H9 (cell line): Measurements from ENCODE around the gene CP. TPM values are rescaled to one million over a fixed set of nuclear protein-coding genes. Genes with fewer than 3 reads are reported as not detected.
"Not testable (repeated sequence)": the region's sequence is repeated elsewhere in the genome, so short reads cannot be mapped to it uniquely, and the experiment has no call there.

Experiments
- DNase-seq: peaks from one replicate; pipeline ENCODE4 v3.0.0-alpha.2; 2017
- H2AFZ ChIP-seq: one replicate; pipeline ENCODE4 v1.6.1; 2013; ENCODE audit warnings: mild to moderate bottlenecking, low read length, control low read depth, moderate library complexity
- H2AK5ac ChIP-seq: 2 replicates; pipeline ENCODE4 v1.6.1; 2013; ENCODE audit warnings: low read length, control low read depth, mixed read lengths; ENCODE audit not compliant: insufficient read length
- H2BK120ac ChIP-seq: one replicate; pipeline ENCODE4 v1.6.1; 2013; ENCODE audit warnings: low read depth, mild to moderate bottlenecking, low read length, control low read depth, inconsistent platforms; ENCODE audit not compliant: poor library complexity, severe bottlenecking
- H2BK12ac ChIP-seq: 2 replicates; pipeline ENCODE4 v1.6.1; 2013; ENCODE audit warnings: low read length, control low read depth, mixed read lengths, low read depth; ENCODE audit not compliant: insufficient read length
- H2BK15ac ChIP-seq: 2 replicates; pipeline ENCODE4 v1.6.1; 2013; ENCODE audit warnings: low read depth, low read length, control low read depth
- H2BK20ac ChIP-seq: one replicate; pipeline ENCODE4 v1.6.1; 2013; ENCODE audit warnings: low read depth, mild to moderate bottlenecking, low read length, control low read depth, inconsistent platforms; ENCODE audit not compliant: poor library complexity, severe bottlenecking
- H2BK5ac ChIP-seq: 2 replicates; pipeline ENCODE4 v1.6.1; 2013; ENCODE audit warnings: low read length, control low read depth, mixed read lengths; ENCODE audit not compliant: insufficient read length
- H3K14ac ChIP-seq: 2 replicates; pipeline ENCODE4 v1.6.1; 2013; ENCODE audit warnings: low read length, control low read depth; ENCODE audit not compliant: insufficient read depth
- H3K18ac ChIP-seq: 2 replicates; pipeline ENCODE4 v1.6.1; 2013; ENCODE audit warnings: low read depth, mild to moderate bottlenecking, mixed read lengths, low read length, control low read depth; ENCODE audit not compliant: insufficient read length
- H3K23ac ChIP-seq: 2 replicates; pipeline ENCODE4 v1.6.1; 2013; ENCODE audit warnings: low read length, control low read depth, mixed read lengths, low read depth; ENCODE audit not compliant: insufficient read length
- H3K23me2 ChIP-seq: 2 replicates; pipeline ENCODE4 v1.6.1; 2013; ENCODE audit warnings: low read depth, mild to moderate bottlenecking, mixed read lengths, low read length, control low read depth; ENCODE audit not compliant: insufficient read length, poor library complexity, severe bottlenecking
- H3K27ac ChIP-seq: 2 replicates; pipeline ENCODE4 v1.5.1; 2013; ENCODE audit warnings: low read length, control low read depth, mixed read lengths, low read depth; ENCODE audit not compliant: insufficient read length
- H3K27me3 ChIP-seq: 2 replicates; pipeline ENCODE4 v1.6.1; 2013; ENCODE audit warnings: low read length, control low read depth, inconsistent platforms; ENCODE audit not compliant: insufficient read depth
- H3K4ac ChIP-seq: 2 replicates; pipeline ENCODE4 v1.6.1; 2013; ENCODE audit warnings: low read depth, mild to moderate bottlenecking, control low read depth, inconsistent platforms, low read length, moderate library complexity
- H3K4me1 ChIP-seq: 2 replicates; pipeline ENCODE4 v1.6.1; 2013; ENCODE audit warnings: low read length, control low read depth, inconsistent platforms; ENCODE audit not compliant: insufficient read depth
- H3K4me2 ChIP-seq: 2 replicates; pipeline ENCODE4 v1.6.1; 2013; ENCODE audit warnings: low read length, control low read depth, mixed read lengths; ENCODE audit not compliant: insufficient read length, insufficient read depth
- H3K56ac ChIP-seq: 2 replicates; pipeline ENCODE4 v1.6.1; 2013; ENCODE audit warnings: low read depth, mild to moderate bottlenecking, mixed read lengths, low read length, control low read depth; ENCODE audit not compliant: insufficient read length
- H3K79me1 ChIP-seq: 2 replicates; pipeline ENCODE4 v1.6.1; 2013; ENCODE audit warnings: low read depth, mild to moderate bottlenecking, moderate library complexity, low read length, control low read depth, inconsistent platforms; ENCODE audit not compliant: insufficient read depth, poor library complexity, severe bottlenecking
- H3K79me2 ChIP-seq: 2 replicates; pipeline ENCODE4 v1.6.1; 2013; ENCODE audit warnings: low read length, control low read depth, inconsistent platforms; ENCODE audit not compliant: insufficient read depth
- H3K9ac ChIP-seq: 2 replicates; pipeline ENCODE4 v1.6.1; 2013; ENCODE audit warnings: low read length, control low read depth, mixed read lengths; ENCODE audit not compliant: insufficient read length; ENCODE audit errors: extremely low read depth
- H3K9me3 ChIP-seq: one replicate; pipeline ENCODE4 v1.6.1; 2013; ENCODE audit warnings: low read depth, low read length, inconsistent platforms; ENCODE audit not compliant: control insufficient read depth
- H3T11ph ChIP-seq: one replicate; pipeline ENCODE4 v1.6.1; 2013; ENCODE audit warnings: mild to moderate bottlenecking, low read length, control low read depth, inconsistent platforms
- H4K20me1 ChIP-seq: one replicate; pipeline ENCODE4 v1.6.1; 2013; ENCODE audit not compliant: control insufficient read depth, insufficient read length, insufficient read depth
- H4K5ac ChIP-seq: 2 replicates; pipeline ENCODE4 v1.6.1; 2013; ENCODE audit warnings: low read depth, mild to moderate bottlenecking, mixed read lengths, low read length, control low read depth; ENCODE audit not compliant: insufficient read length
- H4K8ac ChIP-seq: replicated peaks from 2 replicates; pipeline ENCODE4 v1.6.1; 2013; ENCODE audit warnings: low read length, control low read depth, mixed read lengths, low read depth; ENCODE audit not compliant: insufficient read length
- H4K91ac ChIP-seq: 2 replicates; pipeline ENCODE4 v1.6.1; 2013; ENCODE audit warnings: low read depth, mild to moderate bottlenecking, moderate library complexity, mixed read lengths, low read length, control low read depth; ENCODE audit not compliant: insufficient read length
- H3K27ac Mint-ChIP-seq, 3 experiments: 2 replicates in 2 of 3; 3 replicates in 1 of 3; pipeline ENCODE4 v1.8.0; 2020 to 2021; ENCODE audit warnings: mixed read lengths in 3 of 3, mild to moderate bottlenecking in 1 of 3, moderate library complexity in 1 of 3
- H3K27me3 Mint-ChIP-seq: 2 replicates; pipeline ENCODE4 v1.8.0; 2021; ENCODE audit warnings: low read depth, mild to moderate bottlenecking, moderate library complexity, mixed read lengths
- H3K36me3 Mint-ChIP-seq, 3 experiments: 2 replicates in 2 of 3; 3 replicates in 1 of 3; pipeline ENCODE4 v1.8.0; 2020 to 2021; ENCODE audit warnings: low read depth in 3 of 3, mixed read lengths in 3 of 3; ENCODE audit not compliant: insufficient read depth in 1 of 3
- H3K4me1 Mint-ChIP-seq, 2 experiments: 2 replicates each; pipeline ENCODE4 v1.8.0; 2020; ENCODE audit warnings: mixed read lengths in 2 of 2
- H3K4me3 Mint-ChIP-seq, 2 experiments: 2 replicates in 1 of 2; 3 replicates in 1 of 2; pipeline ENCODE4 v1.8.0; 2020 to 2021; ENCODE audit warnings: mild to moderate bottlenecking in 2 of 2, mixed read lengths in 2 of 2, moderate library complexity in 1 of 2
- H3K9me3 Mint-ChIP-seq, 2 experiments: 2 replicates in 1 of 2; 3 replicates in 1 of 2; pipeline ENCODE4 v1.8.0; 2020; ENCODE audit warnings: mild to moderate bottlenecking in 2 of 2, mixed read lengths in 2 of 2, moderate library complexity in 1 of 2
- WGBS: extraction: QIAGEN DNeasy Blood & Tissue Kit; methylation state at CpG from one replicate; pipeline ENCODE4 v1.1.7; 2013; ENCODE audit warnings: missing lambda C conversion rate, low lambda C conversion rate, mixed read lengths; ENCODE audit not compliant: insufficient read length; ENCODE audit errors: extremely low coverage; 5-methylcytosine and 5-hydroxymethylcytosine counted together
- total RNA-seq: library from RNA; stranded (reverse); gene quantifications from 2 replicates; pipeline ENCODE4 v1.2.1, GENCODE V29; 2021
- TF ChIP-seq, protein P1 (sequence below): fragments of 200-600 bp; sonication (generic); conservative IDR thresholded peaks from 3 replicates; pipeline ENCODE4 v1.8.0; 2021; ENCODE audit warnings: antibody characterized with exemption, mild to moderate bottlenecking

The CP gene
- total RNA-seq, 1 experiment from 2014 or later: 1.1 TPM

DNA sequence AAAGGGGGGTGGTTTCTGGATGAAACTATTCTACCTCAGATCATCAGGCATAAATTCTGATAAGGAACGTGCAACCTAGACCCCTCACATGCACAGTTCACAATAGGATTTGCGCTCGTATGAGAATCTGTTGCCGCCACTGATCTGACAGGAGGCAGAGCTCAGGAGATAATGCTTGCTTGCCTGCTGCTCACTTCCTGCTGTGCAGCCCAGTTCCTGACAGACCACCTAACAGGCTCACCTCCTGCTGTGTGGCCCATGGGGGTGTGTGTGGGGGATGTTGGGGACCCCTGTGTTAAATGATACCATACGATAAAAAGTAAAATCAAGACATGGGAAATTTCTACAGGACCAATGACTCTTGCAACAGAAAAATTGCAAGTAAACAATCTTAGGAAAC is 24.0 kb downstream of the CP start:
- Histone ChIP-seq H3K56ac (no peak overlapping the region), H3K9me3 (no peaks in the 10 kb centered on the region), H3K79me2 (no peaks in the 10 kb centered on the region), H4K91ac (no peak overlapping the region), H3K23me2 (peaks cover 3% of the 10 kb centered on the region), H3K4me1 (peaks cover 8% of the 10 kb centered on the region), H2BK120ac (no peak overlapping the region), H4K8ac (no peak overlapping the region), H4K5ac (no peak overlapping the region), H2BK20ac (no peak overlapping the region), H3K4ac (no peak overlapping the region), H3T11ph (no peak overlapping the region), H2AK5ac (no peak overlapping the region), H3K14ac (no peak overlapping the region), H2BK5ac (no peak overlapping the region), H3K18ac (no peak overlapping the region), H3K23ac (no peak overlapping the region), H2BK15ac (no peak overlapping the region), H2BK12ac (no peak overlapping the region), H2AFZ (no peak overlapping the region), H3K27ac (peak overlapping the region; percentile 77), H3K4me2 (peak overlapping the region; percentile 30), H3K9ac (peak overlapping the region; percentile 5), H3K27me3 (no peaks in the 10 kb centered on the region), H4K20me1 (no peaks in the 10 kb centered on the region), H3K79me1 (no peaks in the 10 kb centered on the region)
- H3K36me3 Mint-ChIP-seq: no peaks in the 10 kb centered on the region; a peak in 2 of 7 replicates
- DNase-seq: peak; percentile 67
- H3K9me3 Mint-ChIP-seq: no peaks in the 10 kb centered on the region; a peak in 1 of 5 replicates
- H3K4me3 Mint-ChIP-seq: peak overlapping the region; percentile 38 to 73
- TF ChIP-seq, protein P1, sequence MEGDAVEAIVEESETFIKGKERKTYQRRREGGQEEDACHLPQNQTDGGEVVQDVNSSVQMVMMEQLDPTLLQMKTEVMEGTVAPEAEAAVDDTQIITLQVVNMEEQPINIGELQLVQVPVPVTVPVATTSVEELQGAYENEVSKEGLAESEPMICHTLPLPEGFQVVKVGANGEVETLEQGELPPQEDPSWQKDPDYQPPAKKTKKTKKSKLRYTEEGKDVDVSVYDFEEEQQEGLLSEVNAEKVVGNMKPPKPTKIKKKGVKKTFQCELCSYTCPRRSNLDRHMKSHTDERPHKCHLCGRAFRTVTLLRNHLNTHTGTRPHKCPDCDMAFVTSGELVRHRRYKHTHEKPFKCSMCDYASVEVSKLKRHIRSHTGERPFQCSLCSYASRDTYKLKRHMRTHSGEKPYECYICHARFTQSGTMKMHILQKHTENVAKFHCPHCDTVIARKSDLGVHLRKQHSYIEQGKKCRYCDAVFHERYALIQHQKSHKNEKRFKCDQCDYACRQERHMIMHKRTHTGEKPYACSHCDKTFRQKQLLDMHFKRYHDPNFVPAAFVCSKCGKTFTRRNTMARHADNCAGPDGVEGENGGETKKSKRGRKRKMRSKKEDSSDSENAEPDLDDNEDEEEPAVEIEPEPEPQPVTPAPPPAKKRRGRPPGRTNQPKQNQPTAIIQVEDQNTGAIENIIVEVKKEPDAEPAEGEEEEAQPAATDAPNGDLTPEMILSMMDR: no peak
- H3K4me1 Mint-ChIP-seq: peaks cover 63 to 68% of the 10 kb centered on the region in 2 experiments
- no CpG with 5 or more reads among the region's 5 CpGs for WGBS
- H3K27me3 Mint-ChIP-seq: no peaks in the 10 kb centered on the region
- H3K27ac Mint-ChIP-seq: peak overlapping the region; percentile 94 to 100 (median 99)

DNA sequence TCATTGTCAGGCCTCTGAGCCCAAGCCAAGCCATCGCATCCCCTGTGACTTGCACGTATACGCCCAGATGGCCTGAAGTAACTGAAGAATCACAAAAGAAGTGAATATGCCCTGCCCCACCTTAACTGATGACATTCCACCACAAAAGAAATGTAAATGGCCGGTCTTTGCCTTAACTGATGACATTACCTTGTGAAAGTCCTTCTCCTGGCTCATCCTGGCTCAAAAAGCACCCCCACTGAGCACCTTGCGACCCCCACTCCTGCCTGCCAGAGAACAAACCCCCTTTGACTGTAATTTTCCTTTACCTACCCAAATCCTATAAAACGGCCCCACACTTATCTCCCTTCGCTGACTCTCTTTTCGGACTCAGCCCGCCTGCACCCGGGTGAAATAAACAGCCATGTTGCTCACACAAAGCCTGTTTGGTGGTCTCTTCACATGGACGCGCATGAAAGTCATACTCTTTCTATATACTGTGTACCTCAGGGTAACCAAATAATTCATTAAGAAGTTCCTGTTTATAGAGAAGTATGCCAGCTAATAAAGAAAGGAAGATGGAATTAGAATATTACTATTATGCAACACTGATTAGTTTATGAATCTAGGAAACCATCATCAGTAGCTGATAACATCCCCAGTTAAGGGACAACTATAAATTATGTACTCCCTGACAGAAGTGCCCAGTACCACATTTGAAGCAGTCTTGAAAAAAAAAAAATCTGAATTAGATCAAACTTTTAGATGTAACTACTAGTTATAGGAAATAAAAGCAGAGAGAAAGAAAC is 24.6 kb downstream of the CP start:
- not testable (repeated sequence) for H3K4me1 ChIP-seq, H2BK20ac ChIP-seq, H3K79me2 ChIP-seq, H3K14ac ChIP-seq, H2BK15ac ChIP-seq, H3K56ac ChIP-seq, H2AK5ac ChIP-seq, H3K27me3 ChIP-seq, H3K23ac ChIP-seq, H3K18ac ChIP-seq, H3K23me2 ChIP-seq, H4K91ac ChIP-seq, H4K8ac ChIP-seq, H3K36me3 Mint-ChIP-seq, DNase-seq, H2BK12ac ChIP-seq, H3K27me3 Mint-ChIP-seq, H3K4ac ChIP-seq, H3K79me1 ChIP-seq, H2BK5ac ChIP-seq, H2AFZ ChIP-seq, H3K9me3 ChIP-seq, H3T11ph ChIP-seq, H4K5ac ChIP-seq, H4K20me1 ChIP-seq, H3K9me3 Mint-ChIP-seq, H2BK120ac ChIP-seq
- H3K4me3 Mint-ChIP-seq: peak overlapping the region; percentile 38 to 73
- no CpG with 5 or more reads among the region's 12 CpGs for WGBS
- H3K9ac ChIP-seq: peak overlapping the region; percentile 25
- peaks cover 66% of the 10 kb centered on the region in 2 experiments for H3K4me1 Mint-ChIP-seq
- H3K27ac ChIP-seq: peak overlapping the region; percentile 90
- H3K27ac Mint-ChIP-seq: peak overlapping the region; percentile 94 to 100 (median 99)
- H3K4me2 ChIP-seq: peak overlapping the region; percentile 30
